AG09309 (cell line): ENCODE measurements around the gene CCDC85A.

Source experiments
- DNase-seq: peaks from one replicate; pipeline ENCODE4 v3.0.0-alpha.2; 2010; ENCODE audit warnings: low read depth
- H3K4me3 ChIP-seq: 2 replicates; pipeline ENCODE4 v1.5.1; 2011; ENCODE audit warnings: mild to moderate bottlenecking, low read depth, low read length, moderate library complexity; ENCODE audit not compliant: control insufficient read depth
- TF ChIP-seq, protein P1 (sequence below): IDR thresholded peaks from 2 replicates; pipeline ENCODE4 v1.5.1; 2011; ENCODE audit warnings: mild to moderate bottlenecking, low read depth, low read length, inconsistent platforms; ENCODE audit not compliant: insufficient read depth, control insufficient read depth; ENCODE audit errors: missing control alignments

Gene CCDC85A

GRCh38 chr2:56195563-56195962, 11.8 kb downstream of the CCDC85A start:
- TF ChIP-seq, protein P1, sequence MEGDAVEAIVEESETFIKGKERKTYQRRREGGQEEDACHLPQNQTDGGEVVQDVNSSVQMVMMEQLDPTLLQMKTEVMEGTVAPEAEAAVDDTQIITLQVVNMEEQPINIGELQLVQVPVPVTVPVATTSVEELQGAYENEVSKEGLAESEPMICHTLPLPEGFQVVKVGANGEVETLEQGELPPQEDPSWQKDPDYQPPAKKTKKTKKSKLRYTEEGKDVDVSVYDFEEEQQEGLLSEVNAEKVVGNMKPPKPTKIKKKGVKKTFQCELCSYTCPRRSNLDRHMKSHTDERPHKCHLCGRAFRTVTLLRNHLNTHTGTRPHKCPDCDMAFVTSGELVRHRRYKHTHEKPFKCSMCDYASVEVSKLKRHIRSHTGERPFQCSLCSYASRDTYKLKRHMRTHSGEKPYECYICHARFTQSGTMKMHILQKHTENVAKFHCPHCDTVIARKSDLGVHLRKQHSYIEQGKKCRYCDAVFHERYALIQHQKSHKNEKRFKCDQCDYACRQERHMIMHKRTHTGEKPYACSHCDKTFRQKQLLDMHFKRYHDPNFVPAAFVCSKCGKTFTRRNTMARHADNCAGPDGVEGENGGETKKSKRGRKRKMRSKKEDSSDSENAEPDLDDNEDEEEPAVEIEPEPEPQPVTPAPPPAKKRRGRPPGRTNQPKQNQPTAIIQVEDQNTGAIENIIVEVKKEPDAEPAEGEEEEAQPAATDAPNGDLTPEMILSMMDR = no peak
- no peak for DNase-seq
- H3K4me3 ChIP-seq = no peak overlapping the region

GRCh38 chr2:56197816-56198215, 14.0 kb downstream of the CCDC85A start:
- no peak overlapping the region for H3K4me3 ChIP-seq
- TF ChIP-seq, protein P1 = no peak
- DNase-seq = no peak

DNA sequence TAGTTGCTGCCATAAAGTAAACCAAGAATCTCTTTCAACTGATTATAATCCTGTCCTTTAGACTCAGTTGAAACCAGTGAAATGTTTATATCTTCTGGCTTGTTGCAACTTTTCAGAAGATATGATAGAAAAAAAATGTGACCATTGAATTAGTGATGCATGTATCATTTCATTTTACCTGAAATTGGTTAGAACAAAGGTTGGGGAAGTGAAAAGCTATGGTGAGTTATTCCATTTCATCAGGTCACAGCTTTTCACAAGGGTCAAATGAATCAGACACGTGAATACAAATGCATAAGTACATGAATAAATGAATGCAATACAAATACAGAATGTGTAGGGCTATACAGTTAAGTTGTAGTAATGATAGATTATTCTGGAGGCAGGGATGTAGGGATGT, 15.1 kb downstream of the CCDC85A start:
- TF ChIP-seq, protein P1 = no peak
- H3K4me3 ChIP-seq = no peak overlapping the region
- DNase-seq = no peak

DNA sequence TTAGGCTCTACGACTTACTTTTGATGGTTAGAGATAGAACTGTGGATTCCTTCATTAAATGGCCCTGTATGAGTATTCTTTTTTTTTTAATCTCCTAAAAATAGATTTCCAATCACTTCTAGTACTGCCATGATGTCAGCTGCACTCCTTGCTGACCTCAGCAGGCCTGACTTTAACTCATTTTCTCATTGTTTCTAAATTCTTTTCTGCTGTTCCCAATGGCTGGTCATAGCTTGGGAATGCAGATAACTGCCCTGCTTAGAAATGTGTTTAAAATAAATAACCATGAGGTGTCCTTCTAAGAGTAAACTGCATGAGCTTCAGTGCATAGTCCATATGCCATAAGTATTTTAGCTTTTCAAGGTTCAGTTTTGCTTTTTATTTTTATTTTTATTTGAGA, 15.7 kb downstream of the CCDC85A start:
- no peak overlapping the region for H3K4me3 ChIP-seq
- DNase-seq = no peak
- TF ChIP-seq, protein P1 = no peak

- TF ChIP-seq, protein P1 = no peak
- H3K4me3 ChIP-seq = no peak overlapping the region
- DNase-seq = no peak
Measured at GRCh38 chr2:56202381-56203121, 18.8 kb downstream of the CCDC85A start.

- TF ChIP-seq, protein P1 = no peak
- H3K4me3 ChIP-seq = no peak overlapping the region
- no peak for DNase-seq
Measured at GRCh38 chr2:56204556-56204955, 20.8 kb downstream of the CCDC85A start.
